IMR-90 (cell line): ENCODE results near the gene HDAC9. TPM values are rescaled to one million over a fixed set of nuclear protein-coding genes. Genes with fewer than 3 reads are reported as not detected.

Source experiments
- ATAC-seq: fragments of 200-7000 bp; cut with Tn5 transposase; 2 replicates; pipeline ENCODE4 v1.9.1; 2020; ENCODE audit warnings: low read depth, mild to moderate bottlenecking, moderate library complexity
- BruUV-seq: library from RNA; stranded (reverse); fragments of 400-500 nt; replicated peaks from 2 replicates; lab custom pipeline; 2021; lab: Mats Ljungman, UMichigan
- CTCF ChIA-PET: fragments of 300-600 bp; formaldehyde crosslinking; extraction: SDS; loops from one replicate; lab custom pipeline; 2021; ENCODE audit warnings: antibody characterized with exemption; lab: Yijun Ruan, JAX
- POLR2A ChIA-PET: fragments of 300-600 bp; sonication (Branson Sonifier 250); formaldehyde crosslinking; loops from one replicate; lab custom pipeline; 2022; ENCODE audit warnings: antibody characterized with exemption; ENCODE audit not compliant: unreplicated experiment; lab: Charles Lee
- DNase-seq: peaks from one replicate; pipeline ENCODE4 v3.0.0; 2013
- H2AFZ ChIP-seq: replicated peaks from 2 replicates; pipeline ENCODE3; 2013; ENCODE audit warnings: low read length, mild to moderate bottlenecking; ENCODE audit not compliant: poor library complexity
- H2AK5ac ChIP-seq: 2 replicates; pipeline ENCODE4 v1.6.1; 2013; ENCODE audit warnings: low read depth, low read length, inconsistent platforms
- H2AK9ac ChIP-seq: replicated peaks from 2 replicates; pipeline ENCODE3; 2013; ENCODE audit warnings: mild to moderate bottlenecking, low read depth, low read length, moderate library complexity; ENCODE audit not compliant: poor library complexity
- H2BK120ac ChIP-seq: 2 replicates; pipeline ENCODE4 v1.6.1; 2013; ENCODE audit warnings: low read depth, low read length, inconsistent platforms
- H2BK15ac ChIP-seq: 3 replicates; pipeline ENCODE4 v1.6.1; 2013; ENCODE audit warnings: low read depth, low read length, inconsistent platforms
- H2BK20ac ChIP-seq: 2 replicates; pipeline ENCODE4 v1.6.1; 2013; ENCODE audit warnings: low read depth, mild to moderate bottlenecking, inconsistent platforms, low read length, moderate library complexity
- H2BK5ac ChIP-seq: 2 replicates; pipeline ENCODE4 v1.6.1; 2013; ENCODE audit warnings: mild to moderate bottlenecking, low read depth, low read length, inconsistent platforms; ENCODE audit not compliant: poor library complexity, severe bottlenecking
- H3K14ac ChIP-seq: replicated peaks from 2 replicates; pipeline ENCODE4 v1.6.1; 2013; ENCODE audit warnings: low read depth, low read length, inconsistent platforms
- H3K18ac ChIP-seq: 2 replicates; pipeline ENCODE4 v1.6.1; 2013; ENCODE audit warnings: low read depth, low read length, control low read depth
- H3K23ac ChIP-seq: 2 replicates; pipeline ENCODE4 v1.6.1; 2013; ENCODE audit warnings: low read depth, low read length, inconsistent platforms
- H3K27ac ChIP-seq: 2 replicates; pipeline ENCODE4 v1.5.1; 2013; ENCODE audit warnings: mild to moderate bottlenecking, control low read depth, low read length; ENCODE audit not compliant: insufficient read depth
- H3K27me3 ChIP-seq: 2 replicates; pipeline ENCODE4 v1.6.1; 2013; ENCODE audit warnings: low read length; ENCODE audit not compliant: control insufficient read depth, insufficient read depth
- H3K36me3 ChIP-seq: 2 replicates; pipeline ENCODE4 v1.6.1; 2013; ENCODE audit warnings: low read length, mixed read lengths; ENCODE audit not compliant: control insufficient read depth, insufficient read depth
- H3K4ac ChIP-seq: 2 replicates; pipeline ENCODE4 v1.6.1; 2013; ENCODE audit warnings: low read depth, low read length, inconsistent platforms
- H3K4me1 ChIP-seq: 2 replicates; pipeline ENCODE4 v1.6.1; 2013; ENCODE audit warnings: low read length, mixed read lengths; ENCODE audit not compliant: control insufficient read depth, insufficient read depth
- H3K4me2 ChIP-seq: 2 replicates; pipeline ENCODE4 v1.6.1; 2013; ENCODE audit warnings: low read depth, mild to moderate bottlenecking, control low read depth, low read length, moderate library complexity
- H3K4me3 ChIP-seq: 2 replicates; pipeline ENCODE4 v1.5.1; 2013; ENCODE audit warnings: low read depth, mild to moderate bottlenecking, control low read depth, low read length, moderate library complexity; ENCODE audit not compliant: insufficient read depth
- H3K56ac ChIP-seq: 2 replicates; pipeline ENCODE4 v1.6.1; 2013; ENCODE audit warnings: low read length, inconsistent platforms; ENCODE audit not compliant: insufficient read depth; ENCODE audit errors: extremely low read depth
- H3K79me1 ChIP-seq, 2 experiments: 2 replicates each; pipeline ENCODE4 v1.6.1; 2013; ENCODE audit warnings: low read length in 2 of 2, inconsistent platforms in 1 of 2, low read depth in 1 of 2
- H3K9ac ChIP-seq: 2 replicates; pipeline ENCODE4 v1.6.1; 2013; ENCODE audit warnings: low read depth, low read length, control low read depth
- H3K9me1 ChIP-seq: 2 replicates; pipeline ENCODE4 v1.6.1; 2013; ENCODE audit warnings: low read length, inconsistent platforms; ENCODE audit not compliant: insufficient read depth
- H3K9me3 ChIP-seq: 2 replicates; pipeline ENCODE4 v1.6.1; 2013; ENCODE audit warnings: low read length; ENCODE audit not compliant: control insufficient read depth, insufficient read depth
- H4K20me1 ChIP-seq: 2 replicates; pipeline ENCODE4 v1.6.1; 2013; ENCODE audit warnings: low read length, inconsistent platforms; ENCODE audit not compliant: insufficient read depth
- H4K5ac ChIP-seq: 2 replicates; pipeline ENCODE4 v1.6.1; 2013; ENCODE audit warnings: mild to moderate bottlenecking, low read depth, low read length, control low read depth
- H4K8ac ChIP-seq, 2 experiments: 2 replicates each; pipeline ENCODE4 v1.6.1; 2013; ENCODE audit warnings: low read depth in 2 of 2, low read length in 2 of 2, control low read depth in 1 of 2, inconsistent platforms in 1 of 2
- H4K91ac ChIP-seq: 2 replicates; pipeline ENCODE4 v1.6.1; 2013; ENCODE audit warnings: low read depth, low read length, inconsistent platforms; ENCODE audit not compliant: insufficient read depth
- ELK1 ChIP-seq: fragments of 150-350 bp; IDR thresholded peaks from 2 replicates; pipeline ENCODE4 v1.6.1; 2016; ENCODE audit warnings: low read depth, mild to moderate bottlenecking, low read length, moderate library complexity, borderline replicate concordance
- MAZ ChIP-seq: IDR thresholded peaks from 2 replicates; pipeline ENCODE4 v1.6.1; 2012; ENCODE audit warnings: low read depth, mild to moderate bottlenecking, low read length, improper control_type of control experiment, moderate library complexity, borderline replicate concordance
- NFE2L2 ChIP-seq: fragments of 150-350 bp; IDR thresholded peaks from 2 replicates; pipeline ENCODE4 v1.6.1; 2016; ENCODE audit warnings: low read depth, mild to moderate bottlenecking, low read length
- RAD21 ChIP-seq: IDR thresholded peaks from 2 replicates; pipeline ENCODE4 v1.6.1; 2012; ENCODE audit warnings: low read length, improper control_type of control experiment
- RCOR1 ChIP-seq: IDR thresholded peaks from 2 replicates; pipeline ENCODE4 v1.6.1; 2012; ENCODE audit warnings: mild to moderate bottlenecking, low read length, improper control_type of control experiment; ENCODE audit not compliant: insufficient replicate concordance
- SMC3 ChIP-seq: fragments of 150-350 bp; IDR thresholded peaks from 2 replicates; pipeline ENCODE4 v1.6.1; 2016; ENCODE audit warnings: low read depth, mild to moderate bottlenecking, antibody characterized with exemption, low read length, moderate library complexity
- USF2 ChIP-seq: fragments of 150-350 bp; IDR thresholded peaks from 2 replicates; pipeline ENCODE4 v1.6.1; 2017; ENCODE audit warnings: mild to moderate bottlenecking, antibody characterized with exemption, low read length, low read depth
- WGBS, 2 experiments: methylation state at CpG; one replicate each; pipeline versions ENCODE4 v1.1.5 to v1.1.7; 2013; ENCODE audit warnings: missing lambda C conversion rate in 2 of 2; ENCODE audit not compliant: insufficient read length in 1 of 2; ENCODE audit errors: extremely low coverage in 2 of 2; 5-methylcytosine and 5-hydroxymethylcytosine counted together
- dilution Hi-C: fragments of 300-500 bp; cut with HindIII; formaldehyde crosslinking; loops from one replicate; pipeline ENCODE4 v1.14.3; 2018; ENCODE audit warnings: low sequenced_read_pairs; ENCODE audit not compliant: unreplicated experiment
- in situ Hi-C: fragments of 300-500 bp; cut with MboI; formaldehyde crosslinking; loops from 3 replicates; pipeline ENCODE4 v1.14.3; 2019; ENCODE audit warnings: low sequenced_read_pairs, inconsistent platforms, mixed read lengths
- intact Hi-C: fragments of 100-400 bp; cut with micrococcal nuclease; formaldehyde crosslinking; loops from 2 replicates; pipeline ENCODE4 v1.10.0; 2022
- polyA plus RNA-seq, 3 experiments: library from polyadenylated mRNA; depleted of rRNA; stranded (reverse); fragments of >200 nt; gene quantifications; 2 replicates each; pipeline ENCODE4 v1.2.3, GENCODE V29; 2012; ENCODE audit warnings: low replicate concordance in 1 of 3
- total RNA-seq: library from RNA; depleted of rRNA; stranded (reverse); fragments of >200 nt; gene quantifications from 2 replicates; pipeline ENCODE4 v1.2.3, GENCODE V29; 2012

Gene HDAC9
- total and polyA plus RNA-seq, 2 of the 4 experiments (the other 2 are of a cell fraction): 4.3 to 24.7 TPM

GRCh38 chr7:18590241-18590640 lies 94.7 kb downstream of the HDAC9 start:
- Histone ChIP-seq H3K4me3 (no peak overlapping the region), H3K4me1 (0 out of 2 replicates have a peak, but pooled peaks cover 1% of the 10 kb centered on the region), H3K18ac (peak overlapping the region; percentile 61; the same call in 1 of the 2 replicates), H4K8ac (peak overlapping the region in 1 of 2 experiments; percentile 33; a peak in 2 of 4 replicates), H3K9ac (no peak overlapping the region; the same call in none of the 2 replicates), H2BK20ac (no peak overlapping the region; the same call in 1 of the 2 replicates), H3K14ac (peak overlapping the region; percentile 30; the same call in 1 of the 2 replicates), H3K56ac (no peak overlapping the region), H3K27ac (0 out of 2 replicates have a peak overlapping the region, but pooled peaks have one; percentile 52), H3K9me1 (no peaks in the 10 kb centered on the region), H2BK5ac (no peak overlapping the region), H3K36me3 (no peaks in the 10 kb centered on the region), H2BK15ac (no peak overlapping the region), H3K79me1 (no peaks in the 10 kb centered on the region), H4K20me1 (no peaks in the 10 kb centered on the region), H4K91ac (no peak overlapping the region), H2AK9ac (no peak overlapping the region), H4K5ac (peak overlapping the region; percentile 79; the same call in 1 of the 2 replicates), H3K4me2 (0 out of 2 replicates have a peak overlapping the region, but pooled peaks have one; percentile 12), H3K27me3 (no peaks in the 10 kb centered on the region), H2AFZ (peak overlapping the region; percentile 66), H3K9me3 (no peaks in the 10 kb centered on the region), H2AK5ac (no peak overlapping the region; the same call in 1 of the 2 replicates), H2BK120ac (peak overlapping the region; percentile 58; the same call in 1 of the 2 replicates), H3K23ac (no peak overlapping the region), H3K4ac (no peak overlapping the region)
- DNase-seq (no peak), ATAC-seq (peak; percentile 29; the same call in 1 of the 2 replicates)
- no TSS peak for BruUV-seq
- WGBS, 2 experiments: no CpG with 5 or more reads among the region's 7 CpGs
- in situ Hi-C loops: loop anchor here (10.0 kb wide), 1 partner anchor 1075 kb away; no protein-coding TSS in a partner anchor
- ChIA-PET POLR2A (no interaction called here), CTCF (interaction anchor here (0.9 to 3.2 kb wide), 7 partner anchors 19 to 880 kb away, joined by 3 to 21 read pairs (median 3); no protein-coding TSS in a partner anchor)
- intact Hi-C loops: loop anchor here (1.0 to 2.0 kb wide), 5 partner anchors 76 to 1075 kb away; no protein-coding TSS in a partner anchor
- TF ChIP-seq NFE2L2: no peak
- TF ChIP-seq ELK1: no peak
- no peak for TF ChIP-seq MAZ
- TF ChIP-seq USF2: no peak
- TF ChIP-seq RCOR1: no peak
- no peak for TF ChIP-seq RAD21
- TF ChIP-seq SMC3: no peak
- dilution Hi-C loops: no loop called here
